HepG2 (cell line): ENCODE measurements around the gene KCNK17. TPM values are rescaled to one million over a fixed set of nuclear protein-coding genes. Genes with fewer than 3 reads are reported as not detected.

ENCODE experiments used
- ATAC-seq: fragments of 200-7000 bp; cut with Tn5 transposase; 3 replicates; pipeline ENCODE4 v1.9.1; 2020; ENCODE audit warnings: mild to moderate bottlenecking, moderate library complexity
- BruUV-seq: library from RNA; stranded (reverse); fragments of 400-500 nt; replicated peaks from 2 replicates; lab custom pipeline; 2021; lab: Mats Ljungman, UMichigan
- CTCF ChIA-PET: fragments of 300-600 bp; formaldehyde crosslinking; extraction: SDS; loops from one replicate; lab custom pipeline; 2021; ENCODE audit warnings: low total read pairs, inconsistent platforms, low intra/inter-chr PET ratio; lab: Yijun Ruan, JAX
- POLR2A ChIA-PET: fragments of 350-600 bp; sonication (Branson Sonifier 250); formaldehyde crosslinking; loops from one replicate; lab custom pipeline; 2020; ENCODE audit warnings: antibody characterized with exemption, inconsistent platforms; lab: Yijun Ruan, JAX
- DNase-seq: peaks from one replicate; pipeline ENCODE4 v3.0.0-alpha.2; 2015; ENCODE audit warnings: low spot score
- FAIRE-seq: peaks from 3 replicates; lab custom pipeline; 2011; peaks lifted over from hg19 to GRCh38; lab: Jason Lieb, UNC
- H2AFZ ChIP-seq: one replicate; pipeline ENCODE4 v1.6.1; 2011; ENCODE audit warnings: low read length, inconsistent platforms
- H3K27ac ChIP-seq: fragments of 300-600 bp; 3 replicates; pipeline ENCODE4 v1.8.0; 2011; ENCODE audit warnings: mixed run types, mild to moderate bottlenecking, mixed read lengths, low read length, inconsistent platforms; ENCODE audit not compliant: insufficient read depth; ENCODE audit errors: extremely low read length
- H3K27me3 ChIP-seq, 2 experiments: fragments of 200-600 bp in 1 of 2; 2 replicates in 1 of 2; 3 replicates in 1 of 2; pipeline versions ENCODE4 v1.6.0 to v1.8.0; 2011; ENCODE audit warnings: low read length in 2 of 2, mild to moderate bottlenecking in 2 of 2, moderate library complexity in 2 of 2, inconsistent platforms in 1 of 2; ENCODE audit not compliant: insufficient read depth in 2 of 2, control insufficient read depth in 1 of 2
- H3K36me3 ChIP-seq, 2 experiments: fragments of 200-600 bp in 1 of 2; replicated peaks in 1 of 2; 2 replicates in 1 of 2; 3 replicates in 1 of 2; pipeline versions ENCODE4 v1.5.1 to v1.8.0; 2011; ENCODE audit warnings: low read length in 2 of 2, inconsistent platforms in 1 of 2; ENCODE audit not compliant: insufficient read depth in 2 of 2, control insufficient read depth in 1 of 2
- H3K4me1 ChIP-seq: 2 replicates; pipeline ENCODE4 v1.5.1; 2012; ENCODE audit warnings: low read length, inconsistent platforms; ENCODE audit not compliant: insufficient read depth
- H3K4me2 ChIP-seq: 2 replicates; pipeline ENCODE4 v1.6.0; 2011; ENCODE audit warnings: low read depth, low read length, inconsistent platforms
- H3K4me3 ChIP-seq, 3 experiments: fragments of 200-600 bp in 1 of 3; sonication (generic), shearing (Covaris generic) in 1 of 3; replicated peaks in 1 of 3; 2 replicates each; pipeline ENCODE4 v1.5.1; 2011 to 2016; ENCODE audit warnings: low read length in 3 of 3, inconsistent platforms in 2 of 3, low read depth in 2 of 3, mild to moderate bottlenecking in 2 of 3, control low read depth in 1 of 3, mixed read lengths in 1 of 3; ENCODE audit not compliant: insufficient read depth in 1 of 3
- H3K79me2 ChIP-seq: one replicate; pipeline ENCODE4 v1.6.1; 2011; ENCODE audit warnings: low read length, inconsistent platforms; ENCODE audit not compliant: insufficient read depth
- H3K9ac ChIP-seq: 2 replicates; pipeline ENCODE4 v1.6.0; 2011; ENCODE audit warnings: mild to moderate bottlenecking, low read depth, low read length, inconsistent platforms; ENCODE audit not compliant: insufficient read depth
- H3K9me3 ChIP-seq: 2 replicates; pipeline ENCODE4 v1.5.1; 2012; ENCODE audit warnings: mild to moderate bottlenecking, low read length
- H4K20me1 ChIP-seq: 2 replicates; pipeline ENCODE4 v1.6.0; 2011; ENCODE audit warnings: inconsistent platforms, mild to moderate bottlenecking, low read length, moderate library complexity; ENCODE audit not compliant: insufficient read depth
- CREM ChIP-seq, 2 experiments: sonication (generic) in 1 of 2; formaldehyde crosslinking in 1 of 2; IDR thresholded peaks; 2 replicates each; pipeline versions ENCODE4 v1.4.0 to v1.6.1; 2016 to 2020; ENCODE audit warnings: antibody characterized with exemption in 1 of 2, mild to moderate bottlenecking in 1 of 2, missing genetic modification reagents in 1 of 2
- HOMEZ ChIP-seq: IDR thresholded peaks from 2 replicates; pipeline ENCODE4 v1.6.1; 2016; ENCODE audit warnings: low read depth
- NFIB ChIP-seq: sonication (generic); formaldehyde crosslinking; IDR thresholded peaks from 2 replicates; pipeline ENCODE4 v1.9.0; 2021; ENCODE audit warnings: missing genetic modification reagents, mild to moderate bottlenecking, borderline replicate concordance
- PHF5A ChIP-seq: IDR thresholded peaks from one replicate; pipeline ENCODE4 v1.6.1; 2018; ENCODE audit warnings: low read depth, missing genetic modification reagents; ENCODE audit not compliant: unreplicated experiment
- SCMH1 ChIP-seq: sonication (generic); formaldehyde crosslinking; IDR thresholded peaks from 2 replicates; pipeline ENCODE4 v1.9.0; 2021; ENCODE audit warnings: missing genetic modification reagents, mild to moderate bottlenecking, borderline replicate concordance
- SNAI1 ChIP-seq: sonication (generic); formaldehyde crosslinking; IDR thresholded peaks from 2 replicates; pipeline ENCODE4 v1.5.0; 2020; ENCODE audit warnings: mild to moderate bottlenecking, missing genetic modification reagents, borderline replicate concordance
- SRSF4 ChIP-seq: fragments of 200-400 bp; formaldehyde crosslinking; IDR thresholded peaks from one replicate; pipeline ENCODE4 v1.6.1; 2018; ENCODE audit warnings: mild to moderate bottlenecking, low read depth, low read length, moderate library complexity; ENCODE audit not compliant: poor library complexity, severe bottlenecking
- TFDP1 ChIP-seq: IDR thresholded peaks from 2 replicates; pipeline ENCODE4 v1.6.1; 2016; ENCODE audit warnings: missing compliant biosample characterization, missing genetic modification reagents, borderline replicate concordance
- ZFY ChIP-seq: sonication (generic); formaldehyde crosslinking; IDR thresholded peaks from 2 replicates; pipeline ENCODE4 v1.4.0; 2020; ENCODE audit warnings: missing genetic modification reagents
- ZNF558 ChIP-seq: sonication (generic); formaldehyde crosslinking; IDR thresholded peaks from 2 replicates; pipeline ENCODE4 v1.9.0; 2022; ENCODE audit warnings: mild to moderate bottlenecking, missing genetic modification reagents, borderline replicate concordance
- ZNF576 ChIP-seq: sonication (generic); formaldehyde crosslinking; IDR thresholded peaks from 2 replicates; pipeline ENCODE4 v1.4.0; 2020; ENCODE audit warnings: mild to moderate bottlenecking, missing genetic modification reagents
- ZNF670 ChIP-seq: sonication (generic); formaldehyde crosslinking; IDR thresholded peaks from 2 replicates; pipeline ENCODE4 v1.8.0; 2022; ENCODE audit warnings: mild to moderate bottlenecking, missing genetic modification reagents, borderline replicate concordance
- ZNF746 ChIP-seq: sonication (generic); formaldehyde crosslinking; IDR thresholded peaks from 2 replicates; pipeline ENCODE4 v1.8.0; 2022; ENCODE audit warnings: mild to moderate bottlenecking, missing genetic modification reagents
- WGBS: methylation state at CpG from one replicate; pipeline ENCODE4 v1.1.6; 2017; ENCODE audit warnings: low lambda C conversion rate; 5-methylcytosine and 5-hydroxymethylcytosine counted together
- in situ Hi-C: cut with HindIII; loops from 2 replicates; pipeline ENCODE4 v1.10.0; 2017; ENCODE audit warnings: low pct_unique_long_range_greater_than_20kb; ENCODE audit not compliant: extremely low pct_ligation_motif_present
- intact Hi-C: fragments of 100-400 bp; cut with micrococcal nuclease; formaldehyde crosslinking; loops from one replicate; pipeline ENCODE4 v1.10.0; 2022; ENCODE audit not compliant: unreplicated experiment
- polyA plus RNA-seq, 8 experiments: library from polyadenylated mRNA; depleted of rRNA in 3 of 8; stranded (reverse) in 7 of 8; unstranded in 1 of 8; fragments of >200 nt; fragmentation: Illumina TruSeq in 4 of 8; extraction: Trizol in 4 of 8; gene quantifications; 2 replicates each; pipeline versions ENCODE4 v1.2.1 to v1.2.3, GENCODE V29; 2011 to 2016; ENCODE audit warnings: low read depth in 4 of 8, missing spikeins in 1 of 8, mixed read lengths in 1 of 8; ENCODE audit not compliant: insufficient read depth in 1 of 8
- total RNA-seq, 5 experiments: library from RNA; depleted of rRNA; stranded (reverse); fragments of >200 nt; fragmentation: Illumina TruSeq; extraction: Trizol; gene quantifications; 2 replicates each; pipeline ENCODE4 v1.2.3, GENCODE V29; 2016; ENCODE audit warnings: low read depth in 1 of 5

The KCNK17 gene
- total and polyA plus RNA-seq, 2 of the 13 experiments (the other 11 are each of a cell fraction or from before 2014, with no cell fraction given) = not detected

GRCh38 chr6:39343396-39343870 lies 29.2 kb upstream of the KCNK17 start (continued):
- TF ChIP-seq HOMEZ (no peak), SNAI1 (CRISPR knock-in tag) (no peak), ZNF746 (CRISPR knock-in tag) (no peak), SRSF4 (no peak), ZNF576 (CRISPR knock-in tag) (no peak)

- no peak overlapping the region for H3K4me3 ChIP-seq
- TF ChIP-seq ZNF558 (CRISPR knock-in tag) (no peak), SCMH1 (CRISPR knock-in tag) (no peak), TFDP1 (CRISPR knock-in tag) (no peak), ZFY (CRISPR knock-in tag) (no peak), NFIB (CRISPR knock-in tag) (no peak), ZNF670 (CRISPR knock-in tag) (no peak), PHF5A (CRISPR knock-in tag) (no peak), CREM (IDR thresholded peaks at IDR 0.05) (no peak), CREM (CRISPR knock-in tag; IDR thresholded peaks at IDR 0.05) (no peak)
- TF ChIP-seq, all 625 proteins: peak for 0
- ATAC-seq = no peak
- ChIA-PET POLR2A (no interaction called here), CTCF (no interaction called here)
- Histone ChIP-seq H3K9me3 (no peaks in the 10 kb centered on the region), H3K79me2 (no peaks in the 10 kb centered on the region), H3K4me1 (no peaks in the 10 kb centered on the region), H4K20me1 (no peaks in the 10 kb centered on the region), H2AFZ (no peak overlapping the region), H3K27me3 (no peaks in the 10 kb centered on the region; a peak in 1 of 5 replicates), H3K27ac (no peak overlapping the region), H3K9ac (no peak overlapping the region), H3K36me3 (no peaks in the 10 kb centered on the region), H3K4me2 (no peak overlapping the region)
- no peak for FAIRE-seq
- BruUV-seq = no TSS peak
- WGBS = 25% methylated on average over 14 of the region's 14 CpGs
- in situ Hi-C loops (no loop called here), intact Hi-C loops (no loop called here)
- DNase-seq = no peak
Measured at GRCh38 chr6:39342692-39343395, 28.6 kb upstream of the KCNK17 start.
